Right ventricle myocardium superior (tissue), 1 donor: ENCODE measurements around the gene HOXA4. TPM values are rescaled to one million over a fixed set of nuclear protein-coding genes. Genes with fewer than 3 reads are reported as not detected.

Experiments
- ATAC-seq: fragments of 200-7000 bp; cut with Tn5 transposase; one replicate; pipeline ENCODE4 v1.9.1; 2020; ENCODE audit warnings: mild to moderate bottlenecking; ENCODE audit not compliant: poor library complexity
- DNase-seq: peaks from one replicate; pipeline ENCODE4 v3.0.0-alpha.2; 2020
- intact Hi-C: fragments of 100-400 bp; cut with DNase I; formaldehyde crosslinking; loops from one replicate; pipeline ENCODE4 v1.11.2; 2022
- total RNA-seq: library from RNA; stranded (reverse); fragmentation: NEBNext Ultra II Directional; extraction: Animal tissue kit (Norgen Biotek cat#: 25700); gene quantifications from one replicate; pipeline ENCODE4 v1.2.1, GENCODE V29; 2021
- donor health status: DM: no; HTN: yes; CAD: no; lungs with severe emphysema.

HOXA4 gene
- total RNA-seq, 1 donor from 2014 or later, result 0.97 TPM

DNA sequence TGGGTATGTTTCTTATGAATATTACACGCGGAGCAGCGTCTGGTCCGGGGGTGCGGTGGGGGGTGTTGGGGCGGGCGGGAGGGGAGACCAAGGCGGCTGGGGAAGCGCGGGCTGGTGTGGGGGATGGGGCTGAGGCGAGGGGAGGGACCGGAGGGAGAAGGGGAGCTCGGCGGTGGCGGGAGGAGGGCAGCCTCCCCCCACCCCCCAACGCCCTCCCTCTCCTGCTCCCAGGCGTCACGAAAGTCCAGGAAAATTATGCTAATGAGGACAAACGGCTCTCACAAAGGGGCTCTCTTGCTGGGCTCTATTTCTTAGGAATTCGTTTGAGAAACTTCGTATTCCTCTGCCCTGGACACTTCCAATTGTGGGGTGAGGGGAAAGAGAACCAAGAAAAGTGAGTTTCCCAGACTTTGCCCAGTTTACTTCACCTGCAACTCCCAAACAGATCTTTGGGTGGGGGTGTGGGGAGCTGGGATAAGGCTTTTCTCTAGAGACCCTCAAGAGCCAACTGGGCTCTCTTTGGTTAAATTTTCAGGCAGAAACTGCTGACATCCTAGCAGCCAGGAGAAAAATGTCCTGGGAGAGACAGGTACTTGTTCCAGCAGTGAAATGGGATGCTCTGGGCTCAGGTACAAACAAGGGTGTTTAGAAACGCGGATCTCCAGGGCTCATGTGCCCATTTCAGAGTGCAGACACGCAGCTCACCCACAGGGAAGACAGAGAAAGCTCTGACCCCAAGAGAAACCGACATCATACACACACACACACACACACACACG is 16.4 kb downstream of the HOXA4 start:
- DNase-seq, result no peak
- intact Hi-C loops, result no loop called here
- no peak for ATAC-seq

DNA sequence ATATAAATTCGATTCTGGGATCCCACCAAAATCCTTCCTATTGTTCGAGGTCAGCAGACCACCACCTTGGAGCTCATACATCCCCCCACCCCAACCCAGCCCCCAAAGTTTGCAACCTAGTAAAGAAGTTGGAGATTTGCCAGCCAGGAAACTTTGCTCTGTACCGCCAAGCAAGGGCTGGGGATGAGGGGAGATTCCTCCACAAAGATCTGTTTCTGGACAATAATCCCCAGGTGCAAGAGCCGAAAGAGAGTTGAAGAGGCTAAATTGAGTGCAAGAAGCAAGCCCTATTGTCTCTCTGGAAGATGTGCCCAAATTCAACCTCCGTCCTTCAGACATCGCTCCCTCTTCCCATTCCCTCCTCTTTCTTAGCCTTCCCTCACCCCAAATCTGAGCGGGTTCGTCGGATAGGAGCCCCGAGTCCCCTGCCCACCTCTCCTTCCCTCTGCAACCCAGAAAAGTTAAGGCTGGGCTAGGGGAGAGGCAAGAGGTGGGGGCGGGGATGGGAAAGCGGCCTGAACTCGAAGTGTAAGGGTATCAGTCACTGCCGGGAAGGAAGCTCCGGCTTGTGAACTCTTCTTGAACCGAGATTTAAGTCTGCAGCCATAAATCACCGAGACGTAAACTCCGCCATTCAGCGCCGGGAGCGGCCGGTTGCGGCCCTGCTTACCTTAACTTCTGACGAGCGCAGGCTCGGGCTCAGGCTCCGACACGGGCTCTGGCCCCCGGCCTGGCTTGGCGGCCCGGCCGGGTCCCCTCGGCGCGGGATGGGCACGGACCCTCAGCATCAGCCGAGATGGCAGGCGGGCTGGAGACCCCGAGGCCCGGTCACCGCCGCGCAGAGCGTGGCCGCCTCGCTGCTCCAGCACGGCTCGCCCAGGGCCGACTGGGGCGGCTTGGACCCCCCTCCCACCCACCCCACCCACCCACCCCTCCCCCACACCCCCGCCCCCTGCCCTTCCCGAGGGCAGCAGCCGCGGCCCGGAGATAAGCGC is 17.3 kb downstream of the HOXA4 start:
- DNase-seq (no peak), ATAC-seq (peak; percentile 18)

DNA sequence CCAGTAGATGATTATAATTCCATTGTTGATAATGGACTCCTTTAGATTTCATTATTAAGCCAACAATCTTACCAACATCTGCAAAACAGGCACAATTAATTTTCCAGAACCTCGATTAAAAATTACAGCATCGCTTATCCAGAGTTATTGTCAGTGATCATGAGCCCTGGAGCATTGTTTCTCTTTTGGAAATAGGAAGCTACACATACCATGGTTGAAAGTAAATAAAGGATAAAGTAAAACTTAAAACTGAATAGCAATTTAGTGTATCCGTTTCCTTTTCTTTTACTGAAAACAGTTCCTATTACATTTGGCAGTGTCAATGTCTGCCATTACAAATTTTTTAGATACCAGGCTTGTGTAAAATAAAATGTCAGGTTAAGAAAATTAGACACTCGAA is 18.2 kb downstream of the HOXA4 start:
- DNase-seq (no peak), ATAC-seq (no peak)
- intact Hi-C loops, result no loop called here

More for the DNA sequence above, 17.3 kb downstream of the HOXA4 start:
- intact Hi-C loops, result no loop called here

DNA sequence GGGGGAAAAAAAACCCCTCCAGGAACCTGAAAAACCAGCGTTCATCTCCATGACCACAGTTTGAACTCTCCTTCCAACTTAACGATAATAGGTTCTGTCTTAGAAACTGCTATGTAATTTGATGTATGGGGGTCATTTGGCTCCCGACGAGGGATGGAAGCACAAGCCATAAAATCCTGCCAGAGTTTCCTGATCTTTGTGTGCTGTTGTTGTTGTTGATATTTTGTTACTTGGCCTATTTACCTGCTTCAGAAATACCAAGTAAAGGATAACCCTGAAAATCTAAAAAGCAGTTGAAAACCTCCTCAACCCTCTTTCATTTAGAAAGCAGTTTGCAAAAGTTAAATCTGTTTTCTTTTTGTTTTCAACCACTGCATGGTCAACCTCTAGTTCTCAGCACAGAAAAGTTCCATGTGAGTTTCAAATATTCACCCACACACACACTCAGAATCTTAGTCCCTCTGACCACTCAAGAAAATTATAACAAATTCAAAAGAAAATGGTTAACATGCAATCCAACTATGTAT is 18.7 kb downstream of the HOXA4 start:
- intact Hi-C loops, result no loop called here
- ATAC-seq, result no peak
- no peak for DNase-seq

DNA sequence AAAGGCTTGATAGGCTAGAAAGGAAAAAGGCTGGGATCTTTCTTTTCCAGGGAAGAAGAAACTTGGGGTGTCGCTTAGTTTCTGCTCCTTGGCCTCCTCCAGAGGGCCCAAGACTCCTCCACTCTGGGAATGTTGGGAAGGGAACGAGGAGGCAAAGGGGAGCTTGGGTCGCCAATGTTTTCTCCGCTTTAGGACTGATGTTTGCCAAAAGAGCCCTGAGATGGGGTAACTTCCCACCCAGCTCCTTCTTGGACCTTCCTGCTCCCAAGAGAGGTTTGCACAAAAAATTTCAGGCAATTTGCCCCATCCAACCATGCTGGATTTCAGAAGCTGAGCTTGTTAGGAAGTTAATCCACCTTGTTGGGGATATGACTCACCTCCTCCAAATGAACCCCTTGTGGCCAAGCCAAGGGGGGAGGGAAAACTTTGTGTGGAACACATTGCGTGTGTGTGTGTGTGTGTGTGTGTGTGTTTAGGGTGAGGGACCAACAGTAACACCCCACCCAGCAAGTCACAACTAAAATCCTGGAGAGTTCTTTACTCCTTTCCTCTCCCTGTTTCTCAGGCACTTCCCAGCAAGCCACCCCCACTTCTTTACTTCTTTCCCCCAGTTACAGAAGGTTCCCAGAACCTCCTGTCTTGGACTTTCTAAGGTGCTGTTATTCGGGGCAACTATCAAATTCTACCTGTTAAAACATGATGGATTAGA is 19.4 kb downstream of the HOXA4 start:
- DNase-seq (no peak), ATAC-seq (no peak)
- intact Hi-C loops, result no loop called here

DNA sequence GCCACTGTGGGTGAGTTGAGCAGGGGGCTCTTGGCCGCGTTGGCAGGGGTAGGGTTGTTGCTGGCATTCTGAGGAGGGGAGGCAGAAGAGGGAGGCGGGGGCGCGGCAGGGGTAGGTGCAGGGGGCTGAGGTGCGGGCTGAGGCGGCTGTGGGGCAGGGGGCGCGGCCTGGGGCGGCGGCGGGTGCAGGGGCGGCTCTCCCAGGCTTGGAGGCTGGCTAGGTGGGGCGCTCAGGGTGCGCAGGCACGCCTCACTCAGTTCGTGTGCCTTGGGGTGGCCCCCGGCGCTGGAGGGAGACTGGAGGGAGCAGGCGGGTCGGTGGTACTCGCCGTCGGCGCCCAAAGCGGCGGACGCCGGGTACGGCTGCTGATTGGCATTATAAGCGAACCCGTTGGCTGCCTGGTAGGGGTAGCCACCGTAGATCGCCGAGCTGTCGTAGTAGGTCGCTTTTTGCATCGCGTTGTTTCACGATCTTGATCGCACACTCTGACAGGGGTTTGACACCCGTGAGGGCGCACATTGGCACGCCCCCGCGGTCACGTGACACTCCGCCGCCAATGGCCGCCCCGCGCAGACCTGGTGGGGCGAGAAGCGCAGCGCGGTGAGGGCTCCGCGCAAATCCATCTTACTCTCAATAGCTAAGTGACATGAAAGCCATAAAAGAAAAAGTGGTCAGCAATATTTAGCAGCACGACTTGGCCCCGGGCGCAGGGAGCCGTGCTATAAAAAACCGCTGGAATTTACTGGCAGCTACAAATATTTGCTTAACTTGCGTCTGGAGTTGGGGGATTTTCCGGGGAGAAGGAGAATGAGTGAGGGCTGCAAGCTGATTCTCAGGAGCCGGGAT is 20.1 kb downstream of the HOXA4 start:
- intact Hi-C loops, result no loop called here
- DNase-seq, result no peak
- no peak for ATAC-seq

DNA sequence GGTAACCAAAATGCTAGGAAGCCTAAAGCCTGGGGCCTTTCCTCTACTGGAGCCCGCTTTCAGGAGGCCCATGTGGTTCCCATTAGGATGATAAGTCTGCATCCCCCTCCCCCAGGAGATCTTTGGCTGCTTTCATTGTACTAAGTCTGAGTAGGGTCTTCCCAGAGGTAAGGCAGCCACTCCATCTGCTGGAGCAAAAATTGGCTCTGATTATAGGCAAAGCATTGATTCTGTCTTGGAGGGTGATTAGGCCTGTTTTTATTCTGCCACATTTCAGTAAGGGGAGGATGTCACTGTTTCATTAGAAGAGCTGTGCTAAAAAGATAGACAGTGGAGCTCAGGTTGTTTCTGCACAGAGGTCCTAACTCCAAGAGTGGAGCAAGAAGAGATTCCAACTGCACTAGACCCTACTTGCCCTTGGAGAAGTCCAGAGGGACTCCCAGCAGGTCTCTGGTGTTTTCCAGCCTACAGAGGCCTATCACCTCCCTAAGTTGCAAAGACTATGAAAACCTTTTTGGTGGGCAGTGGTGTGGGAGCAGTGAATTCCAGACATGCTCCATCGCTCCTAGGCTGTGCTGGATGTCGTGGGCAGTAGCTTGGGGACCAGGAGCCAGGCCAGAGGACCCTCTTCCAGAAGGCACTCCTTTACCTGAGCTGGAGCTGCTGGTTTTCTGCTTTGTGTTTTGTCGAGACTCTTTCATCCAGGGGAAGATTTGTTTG is 20.9 kb downstream of the HOXA4 start:
- no peak for ATAC-seq
- no peak for DNase-seq
- intact Hi-C loops, result no loop called here

DNA sequence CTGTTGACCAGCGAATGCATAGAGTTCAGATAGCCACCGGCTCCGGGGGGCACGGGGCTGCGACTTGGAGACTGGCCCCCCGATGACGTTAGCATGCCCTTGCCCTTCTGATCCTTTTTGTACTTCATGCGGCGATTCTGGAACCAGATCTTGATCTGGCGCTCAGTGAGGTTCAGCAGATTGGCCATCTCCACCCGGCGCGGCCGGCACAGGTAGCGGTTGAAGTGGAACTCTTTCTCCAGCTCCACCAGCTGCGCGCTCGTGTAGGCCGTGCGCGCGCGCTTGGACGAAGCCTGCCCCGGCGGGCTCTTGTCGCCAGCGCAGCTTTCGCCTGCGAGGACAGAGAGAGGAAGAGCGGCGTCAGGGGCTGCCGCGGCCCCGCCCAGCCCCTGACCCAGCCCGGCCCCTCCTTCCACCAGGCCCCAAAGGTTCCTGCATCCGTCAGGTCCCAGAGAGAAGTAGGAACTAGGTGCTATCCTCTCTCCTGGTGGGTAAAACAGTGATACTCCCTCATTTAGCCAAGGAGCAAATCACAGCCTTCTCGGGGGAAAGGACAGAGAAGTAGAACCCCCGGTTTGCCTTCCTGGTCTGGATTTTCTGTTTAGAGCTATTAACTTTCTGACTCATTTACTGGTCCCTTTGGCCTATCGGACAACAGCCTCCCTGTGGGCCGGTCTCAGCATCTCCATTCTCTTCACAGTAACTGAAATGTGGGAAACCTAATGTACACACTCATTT is 22.0 kb downstream of the HOXA4 start:
- intact Hi-C loops, result no loop called here
- ATAC-seq (peak; percentile 57), DNase-seq (no peak)

DNA sequence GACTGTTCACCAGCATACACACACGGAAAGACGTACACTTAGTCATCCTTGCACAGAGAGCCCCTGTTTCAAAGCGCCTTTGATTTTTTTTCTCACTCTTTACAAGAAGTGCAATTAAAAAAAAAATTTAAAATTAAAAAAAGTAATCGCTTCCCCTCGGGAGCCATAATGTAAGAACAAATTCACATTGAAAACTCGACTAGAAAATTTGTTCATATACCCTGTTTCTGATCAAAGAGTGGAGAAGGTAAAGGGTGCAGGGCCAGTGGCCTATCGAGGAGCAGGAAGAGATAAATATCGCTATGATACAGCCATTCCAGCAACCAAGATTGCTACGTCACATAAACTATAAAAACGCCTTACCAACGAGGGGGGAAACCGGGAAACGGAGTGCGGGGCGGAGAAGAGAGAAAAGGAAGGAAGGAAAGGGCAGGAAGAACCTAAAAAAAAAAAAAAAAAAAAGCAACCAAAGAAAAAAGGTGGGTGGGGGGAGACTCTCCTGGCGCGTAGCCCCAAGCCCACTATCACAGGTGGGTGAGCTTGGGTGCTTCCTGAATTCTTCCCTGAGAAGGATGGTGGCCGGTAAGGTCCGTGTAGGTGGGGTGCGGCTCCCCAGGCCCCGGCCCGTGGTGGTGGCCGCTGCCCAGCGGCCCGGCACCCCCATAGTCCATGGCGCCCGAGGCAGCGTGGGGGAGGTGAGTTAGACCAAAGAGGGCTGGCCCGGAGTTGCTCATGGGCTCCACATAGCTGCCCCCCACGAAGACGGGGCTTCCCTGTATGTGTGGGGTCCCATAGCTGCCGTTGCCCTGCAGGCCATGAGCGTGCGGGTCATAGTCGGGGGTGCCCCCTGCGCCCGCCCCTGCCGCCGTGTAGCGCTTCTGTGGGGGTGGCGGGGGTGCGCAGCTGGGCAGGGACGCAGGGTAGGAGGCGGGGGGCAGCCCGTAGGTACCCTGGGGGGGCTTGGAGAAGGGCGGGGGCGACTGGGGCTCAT is 22.9 kb downstream of the HOXA4 start:
- intact Hi-C loops, result no loop called here
- DNase-seq (no peak), ATAC-seq (no peak)

DNA sequence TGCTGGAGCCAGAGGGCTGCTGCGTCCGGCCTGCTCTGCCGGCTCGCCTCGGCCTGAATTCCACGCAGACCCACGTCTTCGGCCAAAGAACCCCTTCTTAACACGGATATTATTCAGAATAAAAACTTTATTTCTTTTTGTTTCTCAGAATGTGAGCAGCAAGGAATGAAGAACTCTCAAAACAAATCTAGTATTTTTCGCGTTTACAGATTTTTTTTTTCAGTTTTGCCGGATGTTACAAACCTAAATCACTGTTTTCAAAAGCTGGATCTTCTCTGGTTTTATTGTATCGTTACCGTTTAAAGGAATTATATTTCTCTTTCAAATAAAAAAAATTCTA is 23.7 kb downstream of the HOXA4 start:
- intact Hi-C loops, result no loop called here
- ATAC-seq (no peak), DNase-seq (no peak)

DNA sequence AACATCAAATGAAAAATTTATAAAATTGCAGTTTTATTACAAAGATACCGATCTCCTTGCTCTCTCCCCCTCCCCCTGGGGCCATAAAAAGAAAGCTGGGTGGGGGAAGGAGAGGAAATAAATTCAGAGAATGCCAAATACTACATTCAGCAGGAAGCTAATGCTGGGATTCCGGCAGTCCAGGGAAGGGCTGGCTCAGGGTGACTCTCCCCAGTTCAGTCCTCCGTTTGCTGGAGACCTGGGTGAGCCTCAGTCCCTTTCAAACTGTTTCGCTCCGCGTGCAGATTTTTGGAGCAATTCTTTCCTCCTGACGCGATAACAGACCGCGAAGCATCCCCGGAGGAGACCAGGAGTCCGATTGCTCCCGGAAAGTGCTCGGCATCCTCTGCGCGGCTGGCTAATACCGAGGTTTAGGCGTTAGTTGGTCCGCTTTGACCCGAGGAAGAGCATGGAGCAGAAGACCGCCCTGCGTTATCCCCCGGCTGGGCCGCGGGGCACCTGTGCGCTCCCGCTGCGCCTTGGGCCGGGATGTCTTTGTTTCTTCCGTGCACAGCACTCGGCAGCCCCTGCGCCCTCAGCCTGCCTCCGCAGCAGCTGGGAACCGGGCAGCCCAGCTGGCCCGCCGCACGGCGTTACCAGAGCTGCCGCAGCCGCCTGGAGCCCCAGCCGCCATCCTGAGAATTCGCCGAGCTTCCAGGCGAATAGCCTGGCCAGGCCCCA is 24.2 kb downstream of the HOXA4 start:
- intact Hi-C loops, result no loop called here
- ATAC-seq, result no peak
- DNase-seq, result no peak

DNA sequence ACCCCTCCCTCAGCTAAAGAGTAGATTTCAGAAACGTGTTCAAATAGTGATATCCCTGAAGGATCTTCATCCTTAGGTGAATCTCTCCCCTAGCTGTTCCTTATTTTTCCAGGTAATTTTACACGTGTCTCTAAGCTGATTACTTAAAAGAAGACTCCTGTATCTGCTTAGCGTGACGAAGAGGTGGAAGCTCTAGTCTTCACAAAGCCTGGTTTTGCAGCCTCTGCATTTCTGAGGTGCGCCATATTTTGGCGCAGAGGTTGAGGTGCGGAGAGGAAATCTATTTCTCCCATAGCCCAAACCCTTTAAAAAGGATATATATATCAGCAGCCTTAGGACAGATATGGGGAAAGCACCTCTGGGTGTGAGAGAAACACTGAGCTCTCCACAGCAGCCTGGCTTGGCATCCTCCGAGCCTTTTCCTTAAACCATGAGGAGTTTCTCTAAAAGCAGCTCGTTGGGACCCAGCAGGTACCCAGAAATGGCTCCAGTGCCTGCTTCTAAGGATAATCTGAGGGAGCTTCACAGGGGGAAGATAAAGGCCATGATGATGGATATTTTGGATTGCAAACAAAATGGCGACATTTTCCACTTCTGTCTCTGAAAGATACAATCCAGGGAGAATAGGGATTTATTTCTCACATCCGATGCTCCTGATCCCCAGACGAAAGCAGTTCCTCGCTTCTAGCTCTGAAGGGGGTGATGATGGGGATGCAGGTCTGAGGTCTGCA is 25.1 kb downstream of the HOXA4 start:
- ATAC-seq (no peak), DNase-seq (no peak)
- intact Hi-C loops, result no loop called here

DNA sequence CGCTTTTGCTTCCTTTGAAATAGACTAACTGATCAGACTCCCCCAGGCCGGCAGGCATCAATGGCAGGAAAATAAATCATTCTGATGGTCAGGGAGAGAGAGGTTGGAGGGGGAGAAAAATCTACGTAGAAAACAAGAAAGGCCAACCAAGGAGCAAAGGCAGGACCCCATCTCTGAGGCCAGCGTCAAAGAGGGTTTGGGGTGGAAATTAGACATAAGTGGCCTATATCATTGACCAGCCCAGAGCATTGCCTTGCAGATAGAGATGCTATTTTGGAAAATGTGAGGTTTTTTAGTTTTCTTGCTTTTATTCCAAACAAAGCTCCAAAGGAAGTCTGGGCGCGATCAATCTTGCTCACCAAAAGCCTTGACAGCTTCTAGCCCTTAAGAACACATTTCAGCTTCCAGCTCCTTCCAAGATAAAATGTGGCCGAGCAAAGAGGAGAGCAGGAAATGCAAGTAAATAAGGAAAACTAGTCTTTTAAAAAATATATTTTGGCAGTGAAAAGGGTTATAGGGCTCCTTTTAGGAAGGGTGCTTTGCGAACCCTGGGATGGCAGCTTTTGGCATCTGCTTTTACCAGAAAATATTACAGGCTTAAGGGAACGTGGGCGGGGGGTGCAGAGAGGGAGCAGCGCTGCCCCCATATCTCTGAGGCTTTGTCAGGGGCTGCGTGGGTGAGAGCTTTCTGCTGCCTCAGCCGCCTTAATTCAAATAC is 26.1 kb downstream of the HOXA4 start:
- no peak for DNase-seq
- ATAC-seq, result no peak
- intact Hi-C loops, result no loop called here
